Measurements from ENCODE around the gene PTPRG.

Gene PTPRG

DNA sequence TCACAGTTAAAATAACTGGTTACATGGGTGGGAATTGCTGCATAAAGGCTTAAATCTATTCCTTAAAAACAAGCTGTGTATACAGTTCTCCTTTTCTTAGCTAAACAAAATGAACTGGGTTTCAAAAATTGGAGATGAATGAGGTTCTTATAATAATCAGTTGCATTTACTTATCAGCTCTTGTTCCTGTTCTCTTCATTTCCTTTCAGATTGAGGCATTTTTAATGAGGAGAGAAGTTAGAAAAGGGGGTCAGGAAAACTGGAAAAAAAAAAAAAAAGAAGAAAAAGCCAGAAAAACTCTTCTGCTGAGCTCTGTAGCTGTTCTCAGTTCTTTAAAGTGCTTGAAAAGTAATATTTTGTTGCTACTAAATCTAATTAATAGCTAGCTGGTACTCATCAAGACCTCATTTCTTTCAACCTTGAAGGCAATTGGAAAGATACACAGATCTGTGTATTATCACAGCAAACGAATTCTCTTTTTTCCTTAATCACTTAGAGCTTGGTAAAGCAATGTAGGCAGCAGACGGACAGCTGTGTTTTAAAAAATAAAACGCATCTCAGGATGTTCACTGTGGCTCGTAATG lies 32.2 kb downstream of the PTPRG start:
- no peak for DNase-seq

DNA sequence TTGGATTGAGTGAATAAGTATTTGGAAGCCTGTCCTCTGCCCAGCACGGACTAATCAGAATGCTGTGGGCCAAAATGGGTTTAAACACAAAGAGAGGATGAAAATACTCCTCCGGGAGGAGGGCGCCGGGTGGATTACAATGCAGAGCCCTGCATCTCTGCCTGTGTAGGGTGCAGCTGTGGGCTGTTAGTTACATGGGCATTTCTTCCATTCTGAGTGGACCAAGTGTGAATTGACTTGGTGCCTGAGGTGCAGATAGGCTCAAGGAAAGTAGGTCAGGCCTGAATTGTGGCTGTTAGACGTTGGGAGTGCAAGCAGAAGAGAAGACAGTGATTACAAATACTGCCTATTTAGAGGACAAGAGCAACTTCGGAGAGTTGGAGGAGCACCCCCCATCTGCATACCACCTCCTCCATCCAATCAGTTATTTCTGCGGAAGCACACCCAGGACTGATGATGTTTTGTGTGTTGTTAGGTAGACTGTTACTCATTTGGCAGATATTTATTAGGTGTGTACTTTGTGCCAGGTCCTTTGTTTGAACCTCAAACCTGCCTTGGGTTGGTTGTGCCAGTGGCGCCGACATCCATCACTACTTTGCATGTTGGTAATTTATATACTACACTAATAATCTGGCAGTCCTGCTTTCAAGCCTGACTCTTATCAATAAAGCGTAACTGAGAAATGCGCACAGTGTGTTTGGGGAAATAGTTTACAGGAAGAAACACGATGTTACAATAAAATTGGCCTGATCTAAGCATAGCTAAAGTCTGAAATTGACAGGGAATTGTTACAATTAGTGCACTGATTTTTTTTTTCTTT lies 33.0 kb downstream of the PTPRG start:
- no peak for DNase-seq

- no peak for DNase-seq
Measured at GRCh38 chr3:61594964-61595285, 33.6 kb downstream of the PTPRG start.

DNA sequence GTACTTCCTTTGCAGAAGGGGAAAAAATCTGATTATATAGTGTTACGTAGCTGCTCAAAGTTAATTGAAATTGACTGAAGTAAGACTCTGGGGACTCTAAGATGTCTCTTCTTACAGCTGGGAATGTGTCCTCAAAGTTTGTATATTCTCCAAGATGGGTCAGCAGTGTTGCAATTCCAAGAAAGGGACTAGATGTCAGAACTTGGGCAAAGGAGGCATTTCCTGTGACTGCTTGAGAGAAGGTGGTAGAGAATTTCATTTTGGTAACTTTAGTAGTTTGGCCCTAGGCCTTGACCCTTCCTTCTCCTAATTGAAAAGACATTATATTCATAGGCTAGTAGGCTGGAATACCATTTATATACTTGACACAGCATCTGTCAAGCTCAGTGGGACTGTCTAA lies 33.9 kb downstream of the PTPRG start:
- no peak for DNase-seq

- no peak for DNase-seq
Measured at GRCh38 chr3:61595826-61596225, 34.5 kb downstream of the PTPRG start.

DNA sequence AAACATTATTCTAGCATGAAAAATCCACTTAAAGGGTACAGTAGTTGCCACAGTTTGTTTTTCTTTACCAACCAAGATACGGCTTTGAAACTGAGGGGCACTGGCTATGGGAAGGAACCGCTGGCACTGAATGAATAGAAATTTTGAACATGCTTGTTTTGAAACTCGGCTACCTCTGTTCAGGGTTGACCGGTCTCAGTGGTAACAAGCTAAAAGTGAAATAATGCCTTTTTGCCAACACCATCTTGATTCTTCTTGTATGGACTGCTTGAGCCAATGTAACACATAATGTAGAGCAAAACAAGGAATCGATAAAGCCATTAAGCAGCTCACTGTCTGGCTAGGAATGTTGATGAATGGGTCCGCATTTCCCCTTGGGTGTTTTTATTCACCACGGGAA lies 36.5 kb downstream of the PTPRG start:
- no peak for DNase-seq

DNA sequence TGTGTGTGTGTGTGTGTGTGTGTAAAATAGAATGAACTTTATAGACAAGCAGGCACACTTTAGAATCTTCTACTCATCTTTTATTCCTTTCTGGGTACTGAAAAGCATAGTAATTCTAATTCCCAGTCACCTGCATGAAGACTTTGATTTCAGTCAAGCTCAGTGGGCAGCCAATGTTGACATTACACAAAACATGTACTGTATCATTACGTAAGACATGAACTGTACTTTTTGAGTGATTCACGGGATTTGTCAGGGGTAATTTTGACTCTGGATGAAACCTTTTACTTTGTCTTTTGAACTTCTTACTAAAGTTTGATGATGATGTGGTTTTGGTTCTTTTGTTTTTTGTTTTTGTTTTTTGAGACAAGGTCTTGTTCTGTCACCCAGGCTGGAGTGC lies 38.8 kb downstream of the PTPRG start:
- no peak for DNase-seq

DNA sequence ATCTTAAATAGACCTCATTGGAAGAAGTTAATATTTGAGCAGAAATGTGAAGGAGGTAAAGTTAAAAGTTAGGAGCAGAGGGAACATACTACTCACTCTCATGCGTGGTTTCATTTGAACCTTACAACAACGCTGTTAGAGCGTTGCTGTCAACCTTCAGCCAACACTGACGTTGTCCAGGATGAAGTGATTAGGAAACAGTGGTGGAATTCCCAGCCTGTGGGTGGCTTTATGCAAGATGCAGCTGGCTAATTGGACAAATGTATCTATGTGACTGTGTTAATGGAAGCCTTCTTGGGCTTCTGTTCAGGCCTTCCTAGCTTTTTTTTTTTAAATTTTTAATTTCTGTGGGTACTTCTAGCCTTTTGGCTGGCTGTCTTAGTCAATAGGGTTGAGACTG lies 40.5 kb downstream of the PTPRG start:
- DNase-seq, result no peak

- DNase-seq, result no peak
Measured at GRCh38 chr3:61602466-61602865, 41.1 kb downstream of the PTPRG start.

DNA sequence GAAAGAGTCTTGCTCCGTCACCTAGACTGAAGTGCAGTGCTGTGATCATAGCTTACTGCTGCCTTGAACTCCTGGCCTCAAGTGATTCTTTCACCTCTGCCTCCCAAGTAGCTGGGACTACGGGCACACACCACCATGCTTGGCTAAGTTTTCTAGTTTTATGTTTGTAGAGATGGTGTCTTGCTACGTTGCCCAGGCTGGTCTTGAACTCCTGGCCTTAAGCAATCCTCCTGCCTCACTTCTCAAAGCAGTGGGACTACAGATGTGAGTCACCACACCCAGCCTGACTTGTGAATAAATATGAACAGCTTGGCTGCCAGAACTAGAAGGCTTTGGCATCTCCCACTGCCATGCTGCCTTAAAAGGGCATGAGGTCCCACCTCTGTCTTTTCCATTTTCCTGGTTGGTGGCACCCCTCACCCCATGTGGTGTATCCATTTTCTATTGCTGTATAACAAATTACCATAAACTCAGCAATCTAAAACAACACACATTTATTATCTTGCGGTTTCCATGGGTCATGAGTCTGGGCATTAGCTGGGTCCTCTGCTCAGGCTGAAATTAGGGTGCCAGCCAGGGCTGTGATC lies 44.3 kb downstream of the PTPRG start:
- no peak for DNase-seq

DNA sequence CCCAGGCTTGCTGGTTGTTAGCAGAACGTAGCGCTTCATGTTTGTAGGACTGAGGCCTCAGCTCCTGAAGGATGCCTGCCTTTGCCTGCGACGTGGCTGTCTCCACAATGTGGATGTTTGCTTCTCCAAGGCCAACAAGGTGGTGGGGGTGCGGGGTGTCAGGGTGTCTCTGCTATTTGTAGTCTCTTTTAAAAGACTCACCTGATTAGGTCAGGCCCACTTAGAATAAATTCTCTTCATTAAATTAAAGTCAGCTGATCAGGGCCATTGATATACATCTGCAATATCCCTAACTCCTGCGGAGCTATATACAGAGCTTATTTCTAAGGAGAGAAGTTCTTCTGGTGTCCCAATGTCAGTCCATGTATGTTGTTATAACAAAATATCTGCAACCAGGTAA lies 44.8 kb downstream of the PTPRG start:
- no peak for DNase-seq

DNA sequence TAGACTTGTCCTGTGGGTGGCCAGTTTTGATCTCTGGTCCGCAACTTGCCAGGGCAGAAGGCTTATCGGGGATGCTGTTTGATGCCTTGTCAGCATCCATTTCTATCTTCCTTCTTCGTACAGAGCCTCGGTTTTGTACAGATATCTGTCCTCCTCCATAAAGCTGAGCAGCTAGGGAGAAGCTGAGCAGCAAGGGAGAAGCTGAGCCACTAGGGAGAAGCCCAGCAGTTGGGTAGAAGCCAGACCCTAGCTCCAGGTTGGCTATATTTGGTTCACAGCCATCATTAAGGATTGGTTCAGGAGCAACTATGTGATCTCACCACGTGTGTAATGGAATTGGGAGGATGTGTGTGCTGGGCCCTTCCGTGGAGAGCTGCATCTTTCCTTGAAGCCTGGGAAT lies 46.7 kb downstream of the PTPRG start:
- DNase-seq, result no peak

DNA sequence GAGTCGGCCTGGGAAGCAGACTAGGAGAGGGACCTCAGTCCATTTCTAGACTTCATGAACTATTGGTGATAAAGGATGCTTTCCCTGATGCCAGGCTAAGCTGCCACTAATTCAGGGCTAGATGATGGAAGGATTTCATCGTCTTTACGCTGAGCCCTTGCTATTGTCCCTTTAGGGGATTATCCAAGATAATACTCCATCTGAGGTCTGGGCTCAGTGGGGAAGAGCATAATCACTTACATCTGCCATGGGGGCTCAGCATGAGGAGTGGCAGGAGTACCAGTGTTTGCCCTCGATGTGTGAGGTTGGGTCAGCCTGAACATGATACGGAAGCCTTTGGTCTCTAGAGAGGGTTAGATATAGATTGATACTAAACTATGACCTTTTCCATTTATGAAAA lies 47.3 kb downstream of the PTPRG start:
- DNase-seq, result no peak

GRCh38 chr3:61610316-61610715 lies 48.9 kb downstream of the PTPRG start:
- DNase-seq, result no peak

- no peak for DNase-seq
Measured at GRCh38 chr3:61612211-61613194, 51.1 kb downstream of the PTPRG start.

DNA sequence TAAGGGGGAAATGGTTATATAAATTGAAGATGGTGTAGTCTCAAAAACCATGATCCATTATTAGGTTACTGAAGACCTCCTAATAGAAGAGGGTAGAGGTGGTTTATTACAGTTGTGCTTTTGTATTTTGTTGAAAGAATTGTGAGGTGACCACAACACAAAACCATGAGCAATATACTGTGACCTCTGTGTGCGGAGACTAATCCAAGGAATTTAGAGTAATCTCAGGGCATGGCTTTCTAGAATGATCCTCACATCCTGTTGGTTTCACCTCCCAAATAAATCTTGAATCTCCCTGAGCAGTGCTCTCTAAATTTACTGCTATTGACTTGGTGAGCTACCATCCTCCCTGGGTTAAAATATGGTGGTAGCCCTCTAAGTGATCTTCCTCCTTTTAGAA lies 52.3 kb downstream of the PTPRG start:
- no peak for DNase-seq

- DNase-seq, result no peak
Measured at GRCh38 chr3:61615643-61616042, 54.3 kb downstream of the PTPRG start.

GRCh38 chr3:61616586-61616985 lies 55.2 kb downstream of the PTPRG start:
- DNase-seq, result no peak

- DNase-seq, result no peak
Measured at GRCh38 chr3:61617041-61617440, 55.7 kb downstream of the PTPRG start.

DNA sequence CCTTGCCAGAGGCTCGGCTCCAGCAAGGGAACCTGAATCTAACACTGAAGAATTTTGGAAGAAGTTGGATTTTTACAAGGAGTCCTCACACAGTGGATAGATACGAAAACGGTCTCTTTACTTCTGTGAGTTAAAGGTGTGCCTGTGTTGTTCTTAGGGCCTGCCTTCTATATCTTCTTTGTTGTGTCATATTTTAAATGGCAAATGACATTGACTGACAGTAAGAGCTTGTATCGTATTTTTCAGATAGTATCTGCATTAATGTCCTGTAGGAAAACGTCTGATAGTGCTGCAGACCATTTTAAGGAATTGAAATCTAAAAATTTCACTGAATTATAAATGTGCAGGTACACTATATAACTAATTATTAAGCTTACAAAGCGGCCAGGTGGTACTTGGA lies 56.3 kb downstream of the PTPRG start:
- no peak for DNase-seq

GRCh38 chr3:61618231-61618630 lies 56.9 kb downstream of the PTPRG start:
- DNase-seq, result no peak

DNA sequence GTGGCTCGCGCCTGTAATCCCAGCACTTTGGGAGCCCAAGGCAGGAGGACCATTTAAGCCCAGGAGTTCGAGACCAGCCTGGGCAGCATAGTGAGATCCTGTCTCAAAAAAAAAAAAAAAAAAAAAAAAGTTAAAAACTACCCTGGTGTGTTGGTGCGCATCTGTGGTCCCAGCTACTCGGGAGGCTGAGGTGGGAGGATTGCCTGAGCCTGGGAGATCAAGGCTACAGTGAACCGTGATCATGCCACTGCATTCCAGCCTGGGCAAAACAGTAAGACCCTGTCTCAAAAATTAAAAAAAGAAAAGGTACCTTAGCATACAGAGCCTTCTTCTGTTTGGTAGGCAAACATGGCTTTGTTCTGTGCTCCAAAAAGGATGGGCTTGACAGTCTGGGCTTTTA lies 57.5 kb downstream of the PTPRG start:
- DNase-seq, result no peak

- DNase-seq, result no peak
Measured at GRCh38 chr3:61620073-61620472, 58.7 kb downstream of the PTPRG start.

Measured in CD4-positive, alpha-beta T cell treated with Interleukin-1 beta for 1 hour (primary cell).